ENCODE measurements around the gene CFAP46.
"Not testable (repeated sequence)": the region's sequence is repeated elsewhere in the genome, so short reads cannot be mapped to it uniquely, and the experiment has no call there.

CFAP46 gene

DNA sequence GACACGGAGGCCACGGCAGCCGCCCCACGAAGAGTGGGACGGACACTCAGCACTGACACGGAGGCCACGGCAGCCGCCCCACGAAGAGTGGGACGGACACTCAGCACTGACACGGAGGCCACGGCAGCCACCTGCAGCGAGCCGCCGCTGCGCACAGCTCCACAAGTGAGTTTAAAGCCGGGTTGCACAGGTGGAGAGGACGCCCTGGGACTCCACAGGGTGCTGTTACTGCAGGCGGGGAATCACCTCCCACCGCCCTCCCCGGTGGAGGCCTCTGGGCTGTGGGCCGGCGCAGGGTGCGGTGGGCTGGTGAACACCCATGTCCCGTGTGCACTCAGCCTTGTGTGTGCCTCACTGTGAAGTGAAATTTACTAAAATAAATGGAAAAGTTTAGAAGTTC lies 169.6 kb downstream of the CFAP46 start:
- not testable (repeated sequence) for H3K4me1 Mint-ChIP-seq (ENCODE audit: low read depth); H3K9me3 Mint-ChIP-seq; H3K4me3 Mint-ChIP-seq; H3K27me3 Mint-ChIP-seq; H3K27ac Mint-ChIP-seq
- H3K36me3 Mint-ChIP-seq (ENCODE audit: low read depth) = peaks cover 17% of the 10 kb centered on the region

DNA sequence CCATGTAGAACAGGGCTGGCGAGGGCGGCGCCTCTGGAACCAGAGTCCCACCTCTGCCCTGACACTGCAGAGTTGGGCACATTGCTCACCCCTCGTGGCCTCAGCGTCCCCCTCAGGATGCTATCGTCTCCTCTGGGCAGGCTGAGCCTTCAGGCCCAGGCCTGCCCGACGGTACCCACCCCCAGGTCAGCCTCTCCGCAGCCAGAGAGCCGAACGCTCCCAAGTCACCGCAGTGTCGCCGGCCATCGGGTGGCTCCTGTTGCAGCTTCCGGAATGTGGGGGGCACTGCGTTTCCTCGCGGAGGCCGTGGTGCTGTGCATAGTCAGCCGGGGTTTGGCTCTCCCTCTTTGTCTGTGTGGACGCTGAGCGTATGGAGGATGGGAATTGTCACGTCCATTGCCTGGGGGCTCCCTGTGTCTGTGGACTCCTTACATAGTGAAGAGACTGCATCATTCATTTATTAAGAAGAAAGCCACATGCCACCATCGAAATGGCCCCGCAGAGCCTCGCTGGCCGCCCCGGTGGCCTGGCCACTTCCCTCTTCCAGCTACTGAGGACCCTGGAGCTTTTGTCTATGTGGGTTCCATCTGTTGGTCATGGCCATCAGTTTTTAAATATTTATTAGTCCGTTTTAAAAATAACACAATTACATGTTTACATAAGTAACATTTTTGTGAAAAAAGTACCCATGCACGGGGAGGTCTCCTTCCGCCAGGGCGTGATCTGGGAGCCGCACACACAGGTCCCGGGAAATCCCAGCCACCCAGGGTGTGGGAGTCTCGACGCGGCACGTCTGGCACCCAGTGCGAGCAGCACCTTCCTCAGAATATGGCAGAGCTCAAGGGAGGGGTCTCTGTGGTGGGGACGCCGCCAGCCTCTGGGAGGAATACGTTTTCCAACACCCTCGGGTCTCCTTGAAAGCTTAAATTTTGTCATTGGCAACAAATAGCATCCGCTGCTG lies 172.0 kb downstream of the CFAP46 start:
- H3K9me3 Mint-ChIP-seq = no peaks in the 10 kb centered on the region
- no peaks in the 10 kb centered on the region for H3K4me1 Mint-ChIP-seq (ENCODE audit: low read depth)
- H3K27ac Mint-ChIP-seq = no peak overlapping the region
- no peak overlapping the region for H3K4me3 Mint-ChIP-seq
- H3K27me3 Mint-ChIP-seq = no peaks in the 10 kb centered on the region
- peaks cover 24% of the 10 kb centered on the region for H3K36me3 Mint-ChIP-seq (ENCODE audit: low read depth)

DNA sequence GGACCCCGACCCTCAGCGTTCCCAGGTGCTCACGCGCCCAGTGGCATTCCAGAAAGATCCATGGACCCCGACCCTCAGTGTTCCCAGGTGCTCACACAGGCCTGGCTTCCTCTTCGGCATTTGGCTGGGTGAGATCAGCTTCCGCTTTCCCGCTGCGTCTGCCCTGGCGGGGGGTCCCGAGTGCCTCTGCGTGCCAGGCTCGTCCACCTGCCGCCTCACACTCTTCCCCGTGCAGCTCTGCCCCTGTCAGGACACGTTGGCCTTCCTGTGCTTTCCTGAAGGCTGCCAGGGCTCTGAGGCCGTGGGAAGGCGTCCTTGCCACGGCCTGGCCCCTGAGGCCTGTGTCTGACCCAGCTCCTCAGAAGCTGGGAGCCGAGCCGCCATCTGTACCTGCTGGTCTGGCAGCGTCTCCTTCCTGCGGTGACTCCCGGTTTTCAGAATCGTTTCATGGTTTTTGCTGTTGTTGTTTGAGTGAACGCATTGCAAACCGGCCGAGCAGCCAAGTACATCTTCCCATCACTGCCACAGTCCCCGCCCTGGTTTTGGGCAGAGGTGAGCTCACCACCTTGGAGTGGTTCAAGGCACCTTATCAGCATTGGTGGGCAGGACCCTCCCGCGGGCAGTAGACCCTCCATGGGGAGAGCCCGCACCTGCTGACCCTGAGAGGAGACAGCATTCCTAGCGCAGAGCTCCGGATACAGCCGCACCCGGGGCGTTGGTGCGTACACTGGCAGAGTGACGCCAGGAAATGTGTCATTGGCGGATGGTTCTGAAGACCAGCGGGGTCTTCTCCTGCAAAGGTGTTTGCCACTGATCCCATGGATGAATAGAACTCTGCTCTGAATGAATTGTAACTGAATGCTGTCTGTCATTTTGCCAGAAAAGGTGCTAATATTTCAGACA lies 173.8 kb downstream of the CFAP46 start:
- Mint-ChIP-seq H3K27me3 (no peaks in the 10 kb centered on the region), H3K4me1 (ENCODE audit: low read depth) (no peaks in the 10 kb centered on the region), H3K27ac (no peak overlapping the region), H3K4me3 (no peak overlapping the region), H3K36me3 (ENCODE audit: low read depth) (peaks cover 28% of the 10 kb centered on the region), H3K9me3 (no peaks in the 10 kb centered on the region)

DNA sequence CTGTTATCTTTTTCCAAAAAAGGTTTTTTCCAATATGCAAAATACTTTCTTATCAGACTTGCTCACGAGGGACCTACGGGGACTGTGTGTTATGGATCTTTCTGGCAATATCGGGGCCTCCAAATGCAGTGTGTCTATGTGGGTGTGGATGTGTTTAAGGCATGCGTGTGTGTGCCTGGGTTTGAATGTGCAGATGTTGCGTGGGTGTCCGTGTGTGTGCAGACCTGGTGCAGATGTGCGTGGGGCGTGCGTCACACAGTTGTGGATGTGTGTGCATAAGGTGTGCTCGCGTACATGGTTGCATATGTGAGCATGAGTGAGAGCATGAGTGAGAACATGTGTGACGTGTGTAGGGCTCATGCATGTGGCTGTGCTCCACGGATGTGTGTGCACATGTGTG lies 176.1 kb downstream of the CFAP46 start:
- Mint-ChIP-seq H3K27ac (no peak overlapping the region), H3K9me3 (no peaks in the 10 kb centered on the region), H3K36me3 (ENCODE audit: low read depth) (peaks cover 28% of the 10 kb centered on the region), H3K4me3 (no peak overlapping the region), H3K27me3 (no peaks in the 10 kb centered on the region), H3K4me1 (ENCODE audit: low read depth) (peaks cover 9% of the 10 kb centered on the region)

DNA sequence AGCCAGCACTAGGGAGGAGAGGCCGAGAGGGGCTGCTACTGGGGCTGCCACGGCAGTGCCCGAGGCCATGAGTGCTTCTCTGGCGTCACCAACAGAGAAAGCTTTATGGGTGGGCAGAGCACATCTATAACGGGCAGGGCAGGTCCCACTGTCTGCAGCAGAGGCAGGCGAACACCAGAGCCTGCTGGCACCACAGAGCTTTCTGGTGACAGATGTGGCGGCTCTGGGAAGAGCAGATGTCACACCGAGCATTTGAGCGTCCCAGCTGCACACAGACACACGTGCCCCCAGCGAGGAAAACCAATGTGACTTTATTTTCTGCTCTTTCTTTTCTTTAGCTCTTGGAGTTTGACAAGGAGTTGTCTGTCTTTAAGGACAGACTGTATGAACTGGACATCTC lies 176.9 kb downstream of the CFAP46 start:
- H3K4me1 Mint-ChIP-seq (ENCODE audit: low read depth) = peaks cover 9% of the 10 kb centered on the region
- no peaks in the 10 kb centered on the region for H3K9me3 Mint-ChIP-seq
- H3K36me3 Mint-ChIP-seq (ENCODE audit: low read depth) = peaks cover 27% of the 10 kb centered on the region
- H3K4me3 Mint-ChIP-seq = no peak overlapping the region
- H3K27me3 Mint-ChIP-seq = no peaks in the 10 kb centered on the region
- no peak overlapping the region for H3K27ac Mint-ChIP-seq

DNA sequence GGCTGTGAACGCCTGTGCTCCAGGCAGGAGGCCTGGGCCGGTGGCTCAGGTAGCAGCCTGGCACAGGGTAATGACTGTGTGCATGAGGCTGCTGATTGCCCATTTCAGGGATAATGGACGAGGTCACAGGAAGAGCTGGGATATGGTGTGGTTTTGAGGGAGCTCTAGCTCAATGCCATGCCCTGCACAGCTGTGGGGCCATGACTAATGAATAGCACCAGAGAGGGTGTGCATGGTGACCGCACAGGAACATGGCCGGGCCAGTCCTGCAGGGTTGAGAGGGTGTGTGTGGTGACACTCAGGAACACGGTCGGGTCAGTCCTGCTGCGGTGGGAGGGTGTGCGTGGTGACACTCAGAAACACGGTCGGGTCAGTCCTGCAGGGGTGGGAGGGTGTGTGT lies 178.3 kb downstream of the CFAP46 start:
- H3K9me3 Mint-ChIP-seq = no peaks in the 10 kb centered on the region
- H3K4me3 Mint-ChIP-seq = no peak overlapping the region
- no peak overlapping the region for H3K27ac Mint-ChIP-seq
- H3K27me3 Mint-ChIP-seq = no peaks in the 10 kb centered on the region
- H3K36me3 Mint-ChIP-seq (ENCODE audit: low read depth) = peaks cover 22% of the 10 kb centered on the region
- H3K4me1 Mint-ChIP-seq (ENCODE audit: low read depth) = peaks cover 9% of the 10 kb centered on the region

DNA sequence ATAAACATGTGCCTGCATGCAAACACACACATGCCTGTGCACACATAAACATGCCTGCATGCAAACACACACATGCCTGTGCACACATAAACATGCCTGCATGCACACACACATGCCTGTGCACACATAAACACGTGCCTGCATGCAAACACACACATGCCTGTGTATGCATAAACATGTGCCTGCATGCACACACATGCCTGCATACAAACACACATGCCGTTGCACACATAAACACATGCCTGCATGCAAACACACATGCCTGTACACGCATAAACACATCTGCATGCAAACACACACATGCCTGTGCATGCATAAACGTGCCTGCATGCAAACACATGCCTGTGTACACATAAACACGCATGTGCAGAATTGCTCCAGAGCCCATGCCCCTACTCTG lies 178.8 kb downstream of the CFAP46 start:
- no peak overlapping the region for H3K4me3 Mint-ChIP-seq

DNA sequence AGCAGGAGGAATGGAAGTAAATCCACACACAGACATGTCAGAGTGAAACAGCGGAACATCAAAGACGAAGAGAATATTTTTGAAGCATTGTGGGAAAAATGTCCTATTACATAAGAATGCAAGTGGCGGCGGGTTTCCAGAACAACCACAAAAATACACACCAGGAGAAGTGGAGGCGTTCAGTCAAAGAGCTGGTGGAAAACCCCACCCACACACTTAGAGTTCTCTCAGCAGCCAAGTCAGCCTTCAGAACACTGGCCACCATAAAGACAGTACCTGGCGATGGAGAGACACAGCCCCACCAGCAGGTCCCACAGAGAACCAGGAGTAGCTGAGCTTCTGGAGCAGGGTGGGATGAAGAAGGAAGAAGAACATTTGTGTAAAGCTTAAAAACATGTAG lies 180.1 kb downstream of the CFAP46 start:
- Mint-ChIP-seq H3K4me1 (ENCODE audit: low read depth) (peaks cover 9% of the 10 kb centered on the region), H3K9me3 (no peaks in the 10 kb centered on the region), H3K27me3 (no peaks in the 10 kb centered on the region), H3K27ac (no peak overlapping the region), H3K4me3 (no peak overlapping the region), H3K36me3 (ENCODE audit: low read depth) (peaks cover 13% of the 10 kb centered on the region)

More for the DNA sequence above, 178.8 kb downstream of the CFAP46 start:
- Mint-ChIP-seq H3K4me1 (ENCODE audit: low read depth) (peaks cover 9% of the 10 kb centered on the region), H3K27me3 (no peaks in the 10 kb centered on the region), H3K36me3 (ENCODE audit: low read depth) (peaks cover 16% of the 10 kb centered on the region), H3K27ac (no peak overlapping the region), H3K9me3 (no peaks in the 10 kb centered on the region)

DNA sequence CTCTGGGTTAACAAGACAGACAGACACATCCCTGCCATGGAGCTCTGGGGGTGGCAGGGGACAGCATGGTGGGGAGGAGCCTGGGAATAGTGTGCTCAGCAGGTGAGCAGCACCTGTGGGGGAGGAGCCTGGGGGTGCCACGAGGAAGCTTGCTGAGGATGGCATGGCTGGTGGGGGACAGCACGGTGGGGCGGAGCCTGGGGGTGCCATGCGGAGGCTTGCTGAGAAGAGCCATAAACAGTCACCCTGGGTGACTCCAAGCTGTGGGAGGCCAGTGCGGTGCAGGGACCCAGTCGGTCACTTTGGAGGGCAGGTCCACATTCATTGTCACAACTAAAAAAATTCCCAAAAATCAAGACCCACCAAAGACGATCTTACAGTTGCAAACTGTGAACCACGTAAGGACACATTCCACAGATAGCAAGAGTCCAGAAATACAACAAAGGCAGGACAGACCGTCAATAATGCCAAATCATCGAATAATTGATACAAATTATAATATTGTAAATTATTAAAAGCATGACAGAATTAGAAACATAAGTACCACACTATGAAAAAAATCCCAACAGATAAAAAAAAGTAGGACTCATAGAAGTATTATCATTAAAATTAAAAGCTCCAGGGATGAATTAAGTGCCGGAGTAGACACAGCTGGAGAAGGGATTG lies 180.8 kb downstream of the CFAP46 start:
- Mint-ChIP-seq H3K27ac (no peak overlapping the region), H3K27me3 (no peaks in the 10 kb centered on the region), H3K9me3 (no peaks in the 10 kb centered on the region), H3K36me3 (ENCODE audit: low read depth) (peaks cover 13% of the 10 kb centered on the region), H3K4me1 (ENCODE audit: low read depth) (peaks cover 9% of the 10 kb centered on the region), H3K4me3 (no peak overlapping the region)

DNA sequence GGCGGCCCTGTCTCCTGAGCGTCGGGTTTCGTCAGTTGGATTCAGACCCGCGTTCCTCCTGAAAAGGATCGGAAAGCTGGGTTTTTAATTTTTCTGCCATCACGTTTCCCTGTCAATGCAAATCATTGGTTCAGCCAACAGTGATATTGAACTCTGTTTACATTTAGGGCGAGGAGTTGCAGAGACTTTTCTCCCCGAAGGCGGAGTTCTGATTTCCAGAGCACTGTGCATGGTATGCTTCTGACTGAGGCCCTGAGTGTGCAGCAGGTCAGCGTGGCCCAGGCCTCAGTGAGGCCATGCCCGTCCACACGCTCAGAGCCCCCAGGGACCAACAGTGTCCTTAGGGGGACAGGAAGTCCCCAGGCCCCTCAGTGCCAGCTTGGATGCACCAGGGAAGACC lies 183.5 kb downstream of the CFAP46 start:
- peaks cover 9% of the 10 kb centered on the region for H3K4me1 Mint-ChIP-seq (ENCODE audit: low read depth)
- no peak overlapping the region for H3K4me3 Mint-ChIP-seq
- H3K9me3 Mint-ChIP-seq = peaks cover 7% of the 10 kb centered on the region
- no peak overlapping the region for H3K27ac Mint-ChIP-seq
- peaks cover 21% of the 10 kb centered on the region for H3K36me3 Mint-ChIP-seq (ENCODE audit: low read depth)
- H3K27me3 Mint-ChIP-seq = no peaks in the 10 kb centered on the region

All from stimulated activated naive CD8-positive, alpha-beta T cell treated with anti-CD3 and anti-CD28 coated beads, Interleukin-15, Interleukin-2, amounts not matched to agents 100 ng/mL and 50 ng/mL, for 24 hours (primary cell).